Measurements from ENCODE around the gene SNRNP25.
A peak's percentile ranks its signal among the peaks of the same experiment; 100 is the strongest.

SNRNP25 gene

DNA sequence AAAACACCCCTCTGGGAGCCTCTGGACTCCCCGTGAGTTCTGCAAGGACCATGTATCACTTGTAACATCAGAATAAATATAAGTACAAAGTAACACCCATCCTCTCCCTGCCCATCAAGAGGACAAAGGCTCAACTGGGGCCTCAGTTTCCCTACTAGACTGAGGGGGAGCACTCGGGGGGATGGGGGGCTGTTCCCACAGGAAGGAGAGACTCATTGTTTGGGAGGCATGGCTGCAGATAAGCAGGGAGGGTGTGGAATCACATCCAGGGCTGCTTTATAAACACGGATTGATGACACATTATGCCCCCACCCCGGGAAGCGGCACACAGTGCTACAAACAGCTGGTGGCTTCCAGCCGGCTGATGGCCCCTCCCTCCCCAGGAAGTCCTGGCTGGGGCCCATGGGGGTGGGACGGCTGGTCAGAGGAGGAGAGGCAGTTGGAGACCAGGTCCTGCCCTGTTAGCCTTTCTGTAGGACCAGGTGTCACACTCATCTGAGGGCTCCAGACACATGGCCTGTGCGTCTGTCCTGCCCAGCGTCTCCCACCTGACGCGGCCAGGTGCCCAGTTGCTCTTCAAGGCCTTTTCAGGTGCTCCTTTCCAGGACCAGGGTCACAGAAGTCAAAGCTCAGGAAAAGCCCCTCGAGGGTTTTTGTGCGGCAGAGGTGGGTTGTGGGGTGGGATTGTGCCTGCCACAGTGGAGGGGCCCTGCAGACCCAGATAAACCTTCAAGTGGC, 23.1 kb downstream of the SNRNP25 start:
- DNase-seq, result peak in 14 of 58 donors; percentile 16 to 73 (median 28)

DNA sequence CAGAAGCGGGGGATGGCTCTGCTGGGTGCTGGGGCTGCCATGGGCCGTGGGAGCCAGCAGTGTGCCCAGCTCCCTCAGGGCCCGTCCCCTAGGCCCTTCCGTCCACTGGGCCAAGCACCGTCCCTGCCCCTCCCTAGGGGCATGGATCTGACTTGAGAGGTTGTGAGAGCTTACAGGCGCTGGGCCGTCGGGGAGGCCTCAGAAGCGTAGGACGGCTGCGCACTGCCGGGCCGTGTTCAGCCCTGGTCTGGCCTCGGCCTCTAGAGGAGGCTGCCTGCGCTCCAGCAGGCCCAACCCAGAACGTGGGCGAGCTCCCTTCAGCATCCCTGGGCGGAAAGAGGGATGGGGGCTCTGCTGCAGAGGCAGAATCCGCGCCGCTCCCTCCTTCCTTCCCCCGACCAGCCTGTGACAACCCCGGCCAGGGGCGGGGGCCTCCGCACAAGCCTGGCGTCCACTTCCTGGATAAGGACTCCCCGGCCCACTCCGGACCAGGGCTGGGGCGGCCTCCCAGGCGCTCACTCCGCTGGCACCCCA, 23.7 kb downstream of the SNRNP25 start:
- DNase-seq, result peak in 17 of 58 donors; percentile 36 to 66 (median 54)

DNA sequence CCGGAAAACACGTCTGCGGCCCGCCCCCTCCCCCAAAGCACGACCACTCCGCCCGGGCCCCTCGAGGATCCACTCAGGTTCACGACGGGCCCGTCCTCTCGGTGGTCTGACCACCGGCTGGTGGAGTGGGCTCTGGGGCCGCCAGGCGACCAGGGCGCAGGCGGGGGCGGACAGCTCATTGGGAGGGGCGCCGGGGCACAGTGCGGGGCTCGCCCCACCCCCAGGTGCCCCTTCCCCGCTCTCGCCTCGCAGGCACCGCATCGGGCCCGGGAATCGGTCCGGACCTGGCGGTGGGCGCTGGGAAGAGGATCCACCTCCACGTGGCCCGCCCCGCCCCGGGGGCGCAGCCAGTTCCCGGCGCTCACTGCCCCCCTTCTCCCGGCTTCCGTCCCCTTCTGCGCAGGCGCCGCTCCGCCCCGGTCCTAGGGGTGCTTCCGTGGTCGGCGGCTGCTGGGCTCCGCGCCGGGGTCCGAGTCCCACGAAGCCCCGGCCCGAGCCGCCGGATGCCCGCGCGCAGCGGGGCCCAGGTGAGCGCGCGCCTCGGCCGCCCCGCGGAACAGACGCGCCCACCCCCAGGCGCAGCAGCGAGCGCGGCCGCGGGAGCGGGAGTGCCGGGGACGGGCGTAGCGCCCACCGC, 24.3 kb downstream of the SNRNP25 start, which contains the start of gene MPG:
Gene MPG, plus strand, starts transcription at position 419 of the 637 bp plus-strand sequence. Its CDS starts 85 bp downstream, at position 504.
- DNase-seq, result peak in 57 of 58 donors; percentile 23 to 88 (median 75)

DNA sequence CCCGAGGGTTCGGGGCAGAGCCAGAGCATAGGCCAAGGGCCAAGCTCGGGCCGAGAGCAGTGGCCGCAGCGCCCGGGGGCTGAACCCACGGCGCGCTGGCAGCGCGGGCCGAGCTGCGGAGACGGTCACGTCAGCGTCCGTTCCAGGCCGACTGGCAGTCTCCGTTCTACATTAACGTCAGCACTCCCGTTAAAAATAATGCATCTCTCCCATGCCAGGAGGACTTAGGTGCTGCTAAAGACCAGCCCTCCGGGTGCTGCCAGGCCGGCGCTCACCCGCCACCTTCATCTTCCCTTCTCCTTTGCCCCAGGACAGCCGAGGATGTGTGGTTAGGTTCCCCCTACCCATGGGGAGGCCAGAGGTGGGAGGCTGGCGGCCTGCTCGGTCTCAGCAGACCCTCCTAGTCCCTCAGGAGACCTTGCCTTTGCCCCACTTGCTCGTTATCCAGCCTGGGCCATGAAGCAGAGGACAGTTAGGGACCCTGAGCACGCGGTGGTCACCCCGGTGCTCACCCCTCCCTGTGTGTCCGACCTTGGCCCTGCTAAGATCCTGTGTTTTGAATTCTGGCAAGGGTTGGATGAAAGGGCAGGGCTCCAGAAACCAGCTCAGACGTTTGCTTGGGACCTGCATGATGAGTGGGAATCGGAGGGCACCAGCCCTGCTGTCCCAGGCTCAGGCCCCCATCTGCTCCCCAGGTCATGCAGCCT, 25.0 kb downstream of the SNRNP25 start:
- DNase-seq, result peak in 6 of 58 donors; percentile 7 to 59 (median 38)

DNA sequence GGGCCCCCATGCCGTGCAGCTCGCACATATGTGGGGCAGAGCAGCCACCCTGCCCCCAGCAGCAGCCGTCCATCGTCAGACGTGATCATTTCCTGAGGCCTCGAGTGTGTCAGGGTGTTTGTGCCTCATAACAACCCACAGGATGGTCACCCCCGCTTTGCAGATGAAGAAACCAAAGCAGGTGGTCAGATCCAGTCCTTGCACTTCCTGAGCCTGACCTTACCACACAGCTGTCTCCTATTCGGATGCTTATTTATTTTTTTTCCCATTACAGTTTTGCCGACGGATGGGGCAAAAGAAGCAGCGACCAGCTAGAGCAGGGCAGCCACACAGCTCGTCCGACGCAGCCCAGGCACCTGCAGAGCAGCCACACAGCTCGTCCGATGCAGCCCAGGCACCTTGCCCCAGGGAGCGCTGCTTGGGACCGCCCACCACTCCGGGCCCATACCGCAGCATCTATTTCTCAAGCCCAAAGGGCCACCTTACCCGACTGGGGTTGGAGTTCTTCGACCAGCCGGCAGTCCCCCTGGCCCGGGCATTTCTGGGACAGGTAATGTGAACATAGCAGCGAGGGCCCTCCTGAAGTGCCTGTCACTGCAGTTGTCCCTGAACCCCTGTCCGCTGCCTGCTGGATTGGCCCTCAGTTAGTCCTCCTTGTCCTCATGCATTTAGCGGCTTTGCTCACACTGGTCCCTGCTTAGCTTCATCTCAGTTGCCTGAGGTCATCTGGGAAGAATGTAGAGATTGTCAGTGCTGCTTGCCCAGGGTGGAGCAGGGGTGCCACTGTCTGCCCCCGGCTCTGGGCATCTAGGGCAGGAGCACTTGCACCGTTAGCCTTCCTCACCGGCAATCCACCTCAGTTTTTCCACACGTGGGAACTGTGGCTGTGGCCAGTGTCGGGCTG, 25.8 kb downstream of the SNRNP25 start:
- DNase-seq, result peak in 1 of 58 donors; percentile 8

DNA sequence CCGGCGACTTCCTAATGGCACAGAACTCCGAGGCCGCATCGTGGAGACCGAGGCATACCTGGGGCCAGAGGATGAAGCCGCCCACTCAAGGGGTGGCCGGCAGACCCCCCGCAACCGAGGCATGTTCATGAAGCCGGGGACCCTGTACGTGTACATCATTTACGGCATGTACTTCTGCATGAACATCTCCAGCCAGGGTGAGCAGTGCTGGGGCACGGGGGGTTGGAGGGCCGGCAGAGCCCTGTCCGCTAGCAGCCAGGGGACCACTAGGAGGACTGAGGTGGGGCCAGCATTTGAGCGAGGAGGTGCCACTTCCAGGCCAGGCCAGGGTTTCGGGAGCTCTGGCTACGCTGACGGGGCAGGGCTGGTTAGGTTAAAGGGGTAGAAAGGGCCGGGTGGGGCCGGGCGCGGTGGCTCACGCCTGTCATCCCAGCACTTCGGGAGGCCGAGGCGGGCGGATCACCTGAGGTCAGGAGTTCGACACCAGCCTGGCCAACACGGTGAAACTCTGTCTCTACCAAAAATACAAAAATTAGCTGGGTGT, 29.5 kb downstream of the SNRNP25 start:
- DNase-seq, result no peak

DNA sequence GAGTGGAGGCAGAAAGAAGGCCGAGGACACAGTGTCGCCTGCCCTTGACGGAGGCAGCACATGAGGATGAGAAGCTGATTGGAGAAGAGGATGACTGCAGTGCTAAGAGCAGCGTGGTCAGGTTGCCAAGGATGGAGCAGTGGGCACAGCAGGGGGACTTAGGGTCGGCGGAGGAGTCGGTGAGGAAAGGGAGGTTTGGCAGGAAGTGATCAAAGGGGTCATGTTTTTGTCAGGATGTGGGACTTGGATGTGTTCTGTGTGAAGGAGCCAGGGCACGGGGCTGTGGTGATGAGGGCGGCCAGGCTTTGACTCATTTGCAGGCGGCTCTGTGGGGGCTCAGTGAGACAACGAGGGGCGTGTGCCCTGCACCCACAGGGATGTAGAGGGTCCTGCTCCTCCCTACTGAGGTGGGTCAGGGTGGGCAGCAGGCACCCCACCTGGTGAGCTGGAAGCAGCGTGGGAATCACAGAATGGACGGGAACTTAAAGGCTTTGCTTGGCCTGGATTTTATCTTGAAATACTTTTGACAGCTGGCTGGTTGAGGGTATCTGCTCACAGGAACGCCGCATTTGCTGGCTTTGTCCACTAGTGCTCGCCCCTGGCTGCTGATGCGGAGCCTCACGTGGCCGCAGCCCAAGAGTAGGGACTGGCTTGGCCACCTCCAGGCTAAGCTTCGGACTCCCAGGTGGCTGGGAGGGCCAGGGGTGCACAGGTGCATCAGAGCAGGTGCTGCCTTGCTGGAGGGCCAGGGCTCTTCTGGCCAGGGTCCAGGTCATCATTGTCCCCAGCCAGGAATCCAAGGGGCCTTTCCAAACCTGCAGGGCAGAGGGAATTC, 30.4 kb downstream of the SNRNP25 start:
- no peak for DNase-seq

DNA sequence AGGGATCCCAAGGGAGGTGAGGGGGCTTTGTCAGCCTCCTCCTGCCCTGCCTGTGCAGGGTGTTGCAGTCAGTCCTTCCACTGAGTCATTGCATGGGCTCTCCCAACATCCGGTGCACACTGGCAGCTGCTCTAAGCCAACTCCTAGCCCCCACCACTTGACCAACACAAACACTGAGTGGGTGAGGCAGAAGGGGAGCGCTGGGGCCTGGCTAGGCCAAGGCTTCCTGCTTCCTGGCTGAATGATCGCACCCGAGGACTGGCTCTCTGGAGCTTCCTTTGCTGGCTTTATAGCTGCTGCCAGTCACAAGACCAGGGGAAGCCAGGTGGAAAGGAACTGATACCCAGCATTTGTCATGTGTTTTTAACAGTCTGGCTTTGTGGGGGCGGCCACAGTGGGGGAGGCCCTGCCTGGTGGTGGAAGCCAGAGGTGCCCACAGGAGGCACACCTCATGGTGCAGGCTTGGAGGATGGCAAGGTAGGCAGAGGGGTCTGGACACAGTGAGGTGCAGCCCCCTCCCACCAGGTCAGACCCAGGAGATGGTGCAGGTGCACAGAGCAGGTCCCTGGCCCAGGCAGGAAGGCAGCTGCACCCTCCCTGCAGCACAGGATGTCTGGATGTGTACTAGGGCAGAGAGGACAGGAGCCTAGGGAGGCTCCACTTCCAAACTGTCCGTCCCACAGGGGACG, 31.2 kb downstream of the SNRNP25 start:
- peak in 21 of 58 donors; percentile 14 to 80 (median 40) for DNase-seq

DNA sequence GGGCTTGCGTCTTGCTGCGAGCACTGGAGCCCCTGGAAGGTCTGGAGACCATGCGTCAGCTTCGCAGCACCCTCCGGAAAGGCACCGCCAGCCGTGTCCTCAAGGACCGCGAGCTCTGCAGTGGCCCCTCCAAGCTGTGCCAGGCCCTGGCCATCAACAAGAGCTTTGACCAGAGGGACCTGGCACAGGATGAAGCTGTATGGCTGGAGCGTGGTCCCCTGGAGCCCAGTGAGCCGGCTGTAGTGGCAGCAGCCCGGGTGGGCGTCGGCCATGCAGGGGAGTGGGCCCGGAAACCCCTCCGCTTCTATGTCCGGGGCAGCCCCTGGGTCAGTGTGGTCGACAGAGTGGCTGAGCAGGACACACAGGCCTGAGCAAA, 31.8 kb downstream of the SNRNP25 start:
- DNase-seq, result no peak

DNA sequence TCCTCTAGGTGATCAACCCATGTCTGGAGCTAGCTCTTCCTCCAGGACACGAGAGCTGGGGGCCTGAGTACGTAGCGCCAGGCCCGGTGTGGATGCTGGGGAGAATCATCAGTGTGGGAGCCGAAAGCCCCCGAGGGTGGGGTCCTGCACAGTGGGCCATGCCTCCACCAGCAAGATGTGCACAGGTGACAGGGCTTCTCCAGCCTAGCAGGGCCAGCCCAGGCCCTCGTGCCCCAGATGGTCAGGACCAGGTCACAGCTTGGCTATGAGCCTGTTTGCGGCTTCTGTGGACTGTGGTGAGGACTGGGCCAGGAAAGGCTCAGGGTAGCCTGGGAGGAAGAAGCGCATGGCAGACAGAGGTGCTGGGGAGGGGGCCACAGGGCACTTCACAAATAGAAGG, 32.2 kb downstream of the SNRNP25 start:
- no peak for DNase-seq

DNA sequence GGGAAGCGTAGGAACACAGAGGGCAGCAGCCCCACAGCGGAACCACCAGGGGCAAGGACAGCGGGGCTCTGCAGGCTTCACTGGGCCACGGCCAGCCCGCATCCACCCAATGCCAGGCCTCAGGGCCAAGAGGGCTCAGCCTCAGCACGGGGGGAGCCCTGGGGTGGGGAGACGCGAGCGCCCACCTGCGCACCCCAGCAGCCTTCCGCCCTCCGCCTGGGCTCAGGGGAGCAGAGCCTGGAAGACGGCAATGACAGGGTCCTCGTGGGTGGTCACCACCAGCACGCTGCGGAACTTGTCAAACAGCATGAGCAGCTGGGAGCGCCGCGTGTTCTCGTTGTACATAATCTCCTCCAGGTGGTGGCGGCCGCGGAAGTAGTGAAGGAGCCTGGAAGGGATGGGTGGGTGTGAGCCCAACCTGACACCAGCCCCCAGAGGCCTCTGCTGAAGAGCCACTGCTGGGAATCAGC, 32.9 kb downstream of the SNRNP25 start:
- peak in 13 of 58 donors; percentile 16 to 61 (median 29) for DNase-seq

DNA sequence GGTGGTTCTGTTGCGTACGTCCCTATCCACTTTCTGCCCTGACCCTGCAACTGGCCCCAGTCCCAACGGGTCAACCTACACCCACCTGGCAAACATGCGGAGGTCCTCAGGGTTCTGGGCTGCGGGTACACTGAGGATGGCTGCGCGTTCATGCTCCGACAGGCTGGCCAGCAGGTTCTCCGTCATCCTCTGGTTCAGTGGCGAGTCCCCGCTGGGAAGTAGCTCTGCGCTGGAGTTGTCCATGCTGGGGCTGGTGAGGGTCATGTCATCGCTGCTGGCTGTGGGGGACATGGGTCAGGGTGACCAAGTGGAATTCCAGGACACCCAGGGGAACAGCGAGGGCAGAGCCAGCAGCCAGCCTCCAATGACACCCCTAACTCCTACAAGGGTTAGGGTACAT, 35.0 kb downstream of the SNRNP25 start:
- no peak for DNase-seq

DNA sequence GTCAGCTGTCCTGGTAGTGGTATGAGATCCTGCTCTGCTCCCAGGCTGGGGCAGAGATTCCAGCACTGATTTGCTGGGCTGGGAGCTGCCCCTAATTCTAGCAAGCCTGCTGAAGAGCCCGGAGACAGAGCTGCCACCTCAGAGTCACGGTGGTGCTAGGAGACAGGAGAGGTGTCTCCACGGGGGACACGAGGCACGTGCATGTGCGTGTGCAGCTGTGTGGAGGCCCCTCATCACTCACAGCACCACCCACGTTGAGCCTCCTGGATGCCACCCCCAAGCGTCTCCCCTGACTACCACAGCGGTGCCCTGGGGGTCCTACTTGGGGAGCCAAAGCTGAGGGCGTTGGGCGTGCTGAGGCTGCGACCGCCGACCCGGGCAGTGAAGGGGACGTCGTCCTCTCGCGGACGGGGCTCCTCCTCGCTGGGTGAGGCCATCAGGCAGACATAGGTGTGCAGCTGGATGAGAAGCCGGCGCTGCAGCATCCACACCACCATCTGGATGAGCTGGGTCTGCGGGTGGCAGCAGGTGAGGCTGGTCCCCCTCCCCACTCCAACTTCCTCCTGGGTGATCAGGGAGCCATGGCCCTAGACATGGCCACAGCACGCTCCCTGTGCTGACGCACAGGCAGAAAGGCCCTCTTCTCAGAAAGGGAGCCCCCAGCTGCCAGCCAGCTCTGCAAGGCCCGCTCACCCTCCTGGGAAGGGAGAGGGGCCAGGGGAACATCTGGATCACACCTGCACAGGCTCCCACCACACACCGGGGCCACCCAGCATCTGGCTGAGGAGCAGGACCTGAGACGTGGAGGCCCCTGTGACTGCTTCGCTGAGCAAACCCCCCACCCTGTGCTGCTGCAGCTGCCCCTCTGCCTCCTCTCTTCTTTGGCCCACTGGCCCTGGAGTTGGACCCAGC, 36.0 kb downstream of the SNRNP25 start:
- no peak for DNase-seq

DNA sequence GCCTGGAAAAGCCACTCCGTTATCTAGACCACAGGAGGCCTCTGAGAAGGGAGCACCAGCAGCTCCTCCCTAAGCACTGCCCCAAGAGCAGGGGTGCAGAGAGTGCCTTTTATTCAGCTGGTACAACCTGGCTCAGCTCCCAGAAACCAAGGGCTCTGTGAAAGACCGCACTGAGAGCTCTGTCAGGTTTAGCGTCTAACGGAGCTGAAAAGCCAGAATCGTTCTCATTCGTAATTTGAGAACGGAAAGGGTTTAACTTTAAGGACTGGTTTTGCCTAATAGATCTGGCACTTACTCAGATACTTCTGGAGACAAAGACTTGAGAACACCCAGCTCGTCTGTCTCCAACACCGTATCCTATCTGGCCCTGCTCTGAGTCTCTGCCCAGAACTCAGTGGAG, 37.9 kb downstream of the SNRNP25 start:
- peak in 51 of 58 donors; percentile 18 to 87 (median 60) for DNase-seq

DNA sequence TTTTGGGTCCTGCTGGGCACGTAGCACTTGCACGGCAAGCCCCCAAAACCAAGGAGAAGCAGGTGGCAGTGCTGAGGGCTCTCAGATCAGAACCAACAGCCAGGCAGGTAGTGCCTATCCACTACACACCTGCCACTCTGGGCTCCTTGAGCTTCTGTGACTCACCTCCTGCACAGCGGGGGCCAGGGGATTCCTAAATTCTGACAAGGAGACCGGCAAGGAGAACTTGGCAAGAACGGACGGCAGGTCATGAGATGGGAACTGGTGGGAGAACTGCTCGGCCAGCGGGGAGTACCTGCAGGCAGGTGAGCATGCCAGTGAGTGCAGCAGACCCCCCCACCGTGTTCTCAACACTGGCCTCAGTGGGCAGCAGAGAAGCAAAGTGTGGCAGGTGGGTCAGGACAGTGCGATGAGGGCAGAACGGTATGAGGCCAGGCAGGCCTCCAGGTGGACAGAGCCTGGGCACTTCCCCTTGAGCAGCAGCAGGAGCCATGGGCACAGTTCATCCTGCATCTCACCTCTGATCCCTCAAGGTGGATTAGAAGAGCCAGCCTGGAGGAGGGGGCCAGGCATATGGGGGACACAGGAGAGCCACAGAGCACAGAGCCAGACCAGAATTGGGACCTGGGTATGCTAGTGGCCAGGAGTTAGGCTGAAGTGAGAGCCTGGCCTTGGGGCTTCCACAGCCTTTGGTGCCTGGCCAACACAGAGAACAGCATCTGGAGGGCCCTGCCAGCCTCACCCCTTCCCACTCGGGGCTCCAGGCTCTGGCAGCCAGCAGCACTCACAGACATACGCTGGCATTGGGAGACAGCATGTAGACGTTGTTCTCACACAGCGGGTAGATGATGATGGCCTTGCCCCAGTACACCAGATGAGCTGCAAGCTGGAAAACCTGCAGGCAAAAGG, 39.1 kb downstream of the SNRNP25 start:
- peak in 2 of 58 donors; percentile 27 to 36 for DNase-seq

DNA sequence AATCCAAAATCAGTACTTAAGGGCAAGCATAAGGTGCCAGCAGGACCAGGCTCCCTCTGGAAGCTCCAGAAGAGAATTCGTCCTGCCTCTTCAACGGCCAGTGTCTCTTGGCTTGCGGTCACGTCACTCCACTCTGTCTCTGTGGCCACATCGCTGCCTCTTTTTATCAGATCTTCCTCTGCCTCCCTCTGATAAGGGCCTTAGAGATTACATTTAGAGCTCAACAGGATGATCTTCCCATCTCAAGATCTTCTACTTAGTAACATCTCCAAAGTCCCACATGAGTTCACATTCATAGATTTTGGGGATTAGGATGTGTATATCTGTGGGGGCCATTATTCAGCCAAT, 41.3 kb downstream of the SNRNP25 start:
- no peak for DNase-seq

Data from anterior cingulate cortex (tissue), 58 donors.